ENCODE results near the gene SERPINB8. TPM values are rescaled to one million over a fixed set of nuclear protein-coding genes. Genes with fewer than 3 reads are reported as not detected.

SERPINB8 gene
- total and polyA plus RNA-seq, 2 donors (not counting 1 experiment from before 2014, with no cell fraction given), result 9.7 to 21.0 TPM

GRCh38 chr18:64037812-64038414 is 68.0 kb downstream of the SERPINB8 start:
- H3K4me3 ChIP-seq (replicated peaks in 1 of 4; ENCODE audit: control extremely low read depth in 1 of 4, insufficient read depth in 1 of 4, low read depth in 3 of 4, low read length in 4 of 4), result no peak overlapping the region
- H3K9ac ChIP-seq (ENCODE audit: insufficient read depth, low read length), result no peak overlapping the region
- peak; percentile 39 to 49 for TF ChIP-seq CTCF (conservative IDR thresholded peaks at IDR 0.05 in 1 of 2, IDR thresholded peaks at IDR 0.05 in 1 of 2; ENCODE audit: low read depth in 1 of 2, low read length in 2 of 2)
- TF ChIP-seq EZH2 (IDR thresholded peaks at IDR 0.05; ENCODE audit: low read length, missing control alignments), result no peak
- no peak overlapping the region for H2AFZ ChIP-seq (ENCODE audit: low read length)
- H3K27me3 ChIP-seq (ENCODE audit: control insufficient read depth, insufficient read depth, low read length), result no peaks in the 10 kb centered on the region
- no peaks in the 10 kb centered on the region for H3K4me1 ChIP-seq (ENCODE audit: control insufficient read depth, extremely low read depth, insufficient read depth, low read length)
- H3K36me3 ChIP-seq (ENCODE audit: control insufficient read depth, insufficient read depth, low read length), result no peaks in the 10 kb centered on the region
- peak; percentile 12 to 31 for DNase-seq (ENCODE audit: low read depth in 2 of 2)
- no peak overlapping the region for H3K4me2 ChIP-seq (ENCODE audit: extremely low read depth, insufficient read depth, low read length)
- no peaks in the 10 kb centered on the region for H4K20me1 ChIP-seq (ENCODE audit: control insufficient read depth, extremely low read depth, insufficient read depth, low read length)
- H3K27ac ChIP-seq (ENCODE audit: insufficient read depth, low read length), result no peak overlapping the region
- no peaks in the 10 kb centered on the region for H3K9me3 ChIP-seq (ENCODE audit: control insufficient read depth, insufficient read depth, low read depth, low read length)
- no peaks in the 10 kb centered on the region for H3K79me2 ChIP-seq (ENCODE audit: control insufficient read depth, insufficient read depth, low read length)

Other genes starting within 250 kb of the SERPINB8 start
- gene SERPINB7, start 194.7 kb upstream of the SERPINB8 start, total RNA-seq, result 1.0 and 3.0 TPM in 2 replicates
- 6.7 and 15.6 TPM in 2 replicates for gene SERPINB7, start 194.7 kb upstream of the SERPINB8 start, polyA plus RNA-seq
- gene SERPINB2, start 82.4 kb upstream of the SERPINB8 start, total RNA-seq, result 3.9 and 12.1 TPM in 2 replicates
- gene SERPINB2, start 82.4 kb upstream of the SERPINB8 start, polyA plus RNA-seq, result 25.0 and 131 TPM in 2 replicates
- gene SERPINB10, start 62.1 kb upstream of the SERPINB8 start, total RNA-seq, result not detected in 2 replicates
- 0.05 and 0.08 TPM in 2 replicates for gene SERPINB10, start 62.1 kb upstream of the SERPINB8 start, polyA plus RNA-seq
- gene HMSD, start 20.8 kb upstream of the SERPINB8 start, total RNA-seq, result 0.83 TPM in 1 of 2 replicates, not detected in the other
- 0.56 and 4.3 TPM in 2 replicates for gene HMSD, start 20.8 kb upstream of the SERPINB8 start, polyA plus RNA-seq
- gene LINC00305, start 179.0 kb downstream of the SERPINB8 start, total RNA-seq, result not detected in 2 replicates
- gene LINC00305, start 179.0 kb downstream of the SERPINB8 start, polyA plus RNA-seq, result not detected in 2 replicates